ENCODE results near the gene LRRC8E.

The LRRC8E gene
- total RNA-seq: 0 reads per million in 3 donors

DNA sequence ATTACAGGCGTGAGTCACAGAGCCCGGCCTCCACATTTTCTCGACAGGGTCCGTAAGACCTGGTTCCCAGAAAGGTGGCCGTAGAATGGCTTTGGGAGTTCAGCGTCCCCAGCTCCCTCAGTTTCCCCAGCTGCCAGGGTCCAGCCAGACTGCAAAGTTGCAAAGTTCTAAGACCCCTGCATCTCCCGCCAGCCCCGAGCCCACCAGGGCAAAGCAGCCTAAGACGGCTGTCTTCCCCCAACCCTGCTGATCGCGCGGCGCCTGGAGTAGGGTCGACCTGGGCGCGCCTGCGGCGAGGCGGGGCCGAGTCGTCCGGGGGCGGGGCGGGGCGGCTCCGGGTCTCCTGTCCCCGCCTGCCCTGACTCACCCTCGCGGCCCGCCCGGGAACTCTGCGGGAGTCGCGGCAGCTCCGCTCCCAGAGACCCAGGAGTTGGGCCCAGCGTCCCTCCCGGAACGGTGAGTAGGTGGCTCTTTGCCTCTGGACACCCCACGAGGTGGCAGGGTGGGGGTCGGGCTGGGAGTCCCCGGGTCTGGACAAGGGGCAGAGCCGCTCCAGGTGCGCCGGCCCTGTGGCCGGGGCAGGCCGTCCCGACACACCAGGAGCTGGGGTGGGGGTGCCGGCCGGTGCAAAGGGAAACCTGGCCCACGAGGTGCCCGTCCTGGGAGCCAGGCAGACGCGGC lies at the start of gene LRRC8E:
TSS of gene LRRC8E (plus strand) at position 366 of the 681 bp plus-strand sequence. CDS start 7,094 bp downstream, outside the sequence.
- H3K36me3 ChIP-seq (ENCODE audit: control insufficient read depth, insufficient read depth, low read length): no peaks in the 10 kb centered on the region
- H3K9me3 ChIP-seq (ENCODE audit: control insufficient read depth, low read length): no peaks in the 10 kb centered on the region
- H3K4me1 ChIP-seq (ENCODE audit: control insufficient read depth, insufficient read depth, low read length, poor library complexity, severe bottlenecking): peaks cover 6% of the 10 kb centered on the region
- H3K27ac ChIP-seq (ENCODE audit: insufficient read depth, low read length, poor library complexity, severe bottlenecking): no peak within 1 kb of the TSS
- no peak for DNase-seq
- H3K27me3 ChIP-seq (replicated peaks; ENCODE audit: control insufficient read depth, insufficient read depth, low read length, poor library complexity, severe bottlenecking): peaks cover 8% of the 10 kb centered on the region
- H3K4me3 ChIP-seq (ENCODE audit: insufficient read depth, low read depth, low read length, poor library complexity, severe bottlenecking): no peak within 1 kb of the TSS

DNA sequence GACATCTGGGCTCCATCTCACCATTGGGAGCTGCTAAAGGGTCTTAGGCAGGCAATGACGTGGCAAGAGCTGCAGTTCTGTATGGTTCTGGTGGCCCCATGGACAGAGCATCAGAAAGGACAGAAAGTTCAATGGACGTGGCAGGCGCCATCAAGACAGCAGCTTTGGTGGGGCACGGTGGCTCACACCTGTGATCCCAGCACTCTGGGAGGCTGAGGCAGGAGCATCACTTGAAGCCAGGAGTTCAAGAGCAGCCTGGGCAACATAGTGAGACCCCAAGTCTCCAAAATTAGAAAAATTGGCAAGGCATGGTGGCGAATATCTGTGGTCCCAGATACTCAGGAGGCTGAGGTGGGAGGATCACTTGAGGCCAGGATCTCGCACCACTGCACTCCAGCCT lies 48.8 kb upstream of the LRRC8E start:
- Histone ChIP-seq H3K4me3 (ENCODE audit: insufficient read depth, low read depth, low read length, poor library complexity, severe bottlenecking) (no peak overlapping the region), H3K27ac (ENCODE audit: insufficient read depth, low read length, poor library complexity, severe bottlenecking) (no peak overlapping the region), H3K4me1 (ENCODE audit: control insufficient read depth, insufficient read depth, low read length, poor library complexity, severe bottlenecking) (no peaks in the 10 kb centered on the region), H3K27me3 (replicated peaks; ENCODE audit: control insufficient read depth, insufficient read depth, low read length, poor library complexity, severe bottlenecking) (no peaks in the 10 kb centered on the region), H3K36me3 (ENCODE audit: control insufficient read depth, insufficient read depth, low read length) (no peaks in the 10 kb centered on the region), H3K9me3 (ENCODE audit: control insufficient read depth, low read length) (no peaks in the 10 kb centered on the region)
- DNase-seq: no peak

- no peak for DNase-seq
- no peak overlapping the region for H3K4me3 ChIP-seq (ENCODE audit: insufficient read depth, low read depth, low read length, poor library complexity, severe bottlenecking)
- no peaks in the 10 kb centered on the region for H3K36me3 ChIP-seq (ENCODE audit: control insufficient read depth, insufficient read depth, low read length)
Measured at GRCh38 chr19:7840629-7841028, 47.7 kb upstream of the LRRC8E start.

GRCh38 chr19:7841751-7842660 lies 46.3 kb upstream of the LRRC8E start:
- Histone ChIP-seq H3K27ac (ENCODE audit: insufficient read depth, low read length, poor library complexity, severe bottlenecking) (no peak overlapping the region), H3K27me3 (replicated peaks; ENCODE audit: control insufficient read depth, insufficient read depth, low read length, poor library complexity, severe bottlenecking) (no peaks in the 10 kb centered on the region), H3K4me1 (ENCODE audit: control insufficient read depth, insufficient read depth, low read length, poor library complexity, severe bottlenecking) (no peaks in the 10 kb centered on the region), H3K9me3 (ENCODE audit: control insufficient read depth, low read length) (no peaks in the 10 kb centered on the region), H3K36me3 (ENCODE audit: control insufficient read depth, insufficient read depth, low read length) (no peaks in the 10 kb centered on the region), H3K4me3 (ENCODE audit: insufficient read depth, low read depth, low read length, poor library complexity, severe bottlenecking) (no peak overlapping the region)
- no peak for DNase-seq

More at GRCh38 chr19:7840629-7841028, 47.7 kb upstream of the LRRC8E start:
- Histone ChIP-seq H3K27ac (ENCODE audit: insufficient read depth, low read length, poor library complexity, severe bottlenecking) (no peak overlapping the region), H3K9me3 (ENCODE audit: control insufficient read depth, low read length) (no peaks in the 10 kb centered on the region), H3K4me1 (ENCODE audit: control insufficient read depth, insufficient read depth, low read length, poor library complexity, severe bottlenecking) (no peaks in the 10 kb centered on the region), H3K27me3 (replicated peaks; ENCODE audit: control insufficient read depth, insufficient read depth, low read length, poor library complexity, severe bottlenecking) (no peaks in the 10 kb centered on the region)

DNA sequence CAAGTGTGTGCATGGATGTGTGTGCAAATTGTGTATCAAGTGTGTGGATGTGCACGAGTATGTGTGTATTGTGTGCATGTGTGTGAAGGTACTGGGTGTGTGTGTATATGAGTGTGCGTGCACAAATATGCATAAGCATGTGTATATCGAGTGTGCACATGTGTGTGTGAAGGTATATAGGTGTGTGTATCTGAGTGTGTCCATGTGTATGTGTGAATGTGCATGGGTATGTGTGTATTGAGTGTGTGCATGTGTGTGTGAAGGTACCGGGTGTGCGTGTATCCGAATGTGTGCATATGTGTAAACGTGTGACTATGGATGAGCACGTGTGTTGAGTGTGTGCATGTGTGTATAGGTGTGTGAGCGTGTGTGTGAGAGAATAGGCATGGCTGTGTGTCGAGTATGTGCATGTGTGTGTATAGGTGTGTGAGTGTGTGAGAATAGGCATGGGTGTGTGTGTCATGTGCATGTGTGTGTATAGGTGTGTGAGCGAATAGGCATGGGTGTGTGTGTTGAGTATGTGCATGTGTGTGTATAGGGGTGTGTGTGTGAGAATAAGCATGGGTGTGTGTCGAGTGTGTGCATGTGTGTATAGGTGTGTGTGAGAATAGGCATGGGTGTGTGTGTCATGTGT lies 45.5 kb upstream of the LRRC8E start:
- H3K27ac ChIP-seq (ENCODE audit: insufficient read depth, low read length, poor library complexity, severe bottlenecking): no peak overlapping the region
- DNase-seq: no peak
- H3K4me3 ChIP-seq (ENCODE audit: insufficient read depth, low read depth, low read length, poor library complexity, severe bottlenecking): no peak overlapping the region
- H3K4me1 ChIP-seq (ENCODE audit: control insufficient read depth, insufficient read depth, low read length, poor library complexity, severe bottlenecking): no peaks in the 10 kb centered on the region
- H3K9me3 ChIP-seq (ENCODE audit: control insufficient read depth, low read length): no peaks in the 10 kb centered on the region
- H3K36me3 ChIP-seq (ENCODE audit: control insufficient read depth, insufficient read depth, low read length): no peaks in the 10 kb centered on the region
- H3K27me3 ChIP-seq (replicated peaks; ENCODE audit: control insufficient read depth, insufficient read depth, low read length, poor library complexity, severe bottlenecking): no peaks in the 10 kb centered on the region

DNA sequence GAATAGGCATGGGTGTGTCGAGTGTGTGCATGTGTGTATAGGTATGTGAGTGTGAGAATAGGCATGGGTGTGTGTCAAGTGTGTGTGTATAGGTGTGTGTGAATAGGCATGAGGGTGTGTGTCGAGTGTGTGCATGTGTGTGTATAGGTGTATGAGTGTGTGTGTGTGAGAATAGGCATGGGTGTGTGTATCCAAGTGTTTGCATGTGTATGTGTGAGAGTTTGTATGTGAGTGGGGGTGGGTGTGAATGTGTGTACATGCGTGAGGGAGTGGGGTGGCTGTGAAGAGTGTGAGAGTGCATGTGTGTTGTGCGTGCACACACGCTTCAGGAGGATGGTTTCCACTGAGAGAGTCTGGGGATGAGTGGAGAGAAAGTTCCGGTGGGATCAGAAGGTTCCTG lies 44.8 kb upstream of the LRRC8E start:
- no peaks in the 10 kb centered on the region for H3K4me1 ChIP-seq (ENCODE audit: control insufficient read depth, insufficient read depth, low read length, poor library complexity, severe bottlenecking)
- H3K36me3 ChIP-seq (ENCODE audit: control insufficient read depth, insufficient read depth, low read length): no peaks in the 10 kb centered on the region
- H3K27me3 ChIP-seq (replicated peaks; ENCODE audit: control insufficient read depth, insufficient read depth, low read length, poor library complexity, severe bottlenecking): no peaks in the 10 kb centered on the region
- H3K27ac ChIP-seq (ENCODE audit: insufficient read depth, low read length, poor library complexity, severe bottlenecking): no peak overlapping the region
- no peak for DNase-seq
- H3K9me3 ChIP-seq (ENCODE audit: control insufficient read depth, low read length): no peaks in the 10 kb centered on the region
- no peak overlapping the region for H3K4me3 ChIP-seq (ENCODE audit: insufficient read depth, low read depth, low read length, poor library complexity, severe bottlenecking)

GRCh38 chr19:7844405-7844804 lies 43.9 kb upstream of the LRRC8E start:
- Histone ChIP-seq H3K27me3 (replicated peaks; ENCODE audit: control insufficient read depth, insufficient read depth, low read length, poor library complexity, severe bottlenecking) (no peaks in the 10 kb centered on the region), H3K4me3 (ENCODE audit: insufficient read depth, low read depth, low read length, poor library complexity, severe bottlenecking) (no peak overlapping the region), H3K4me1 (ENCODE audit: control insufficient read depth, insufficient read depth, low read length, poor library complexity, severe bottlenecking) (no peaks in the 10 kb centered on the region), H3K9me3 (ENCODE audit: control insufficient read depth, low read length) (no peaks in the 10 kb centered on the region), H3K27ac (ENCODE audit: insufficient read depth, low read length, poor library complexity, severe bottlenecking) (no peak overlapping the region), H3K36me3 (ENCODE audit: control insufficient read depth, insufficient read depth, low read length) (no peaks in the 10 kb centered on the region)
- DNase-seq: no peak

- DNase-seq: no peak
- Histone ChIP-seq H3K27ac (ENCODE audit: insufficient read depth, low read length, poor library complexity, severe bottlenecking) (no peak overlapping the region), H3K4me3 (ENCODE audit: insufficient read depth, low read depth, low read length, poor library complexity, severe bottlenecking) (no peak overlapping the region)
Measured at GRCh38 chr19:7844951-7845350, 43.4 kb upstream of the LRRC8E start.

GRCh38 chr19:7845390-7846154 lies 42.7 kb upstream of the LRRC8E start:
- Histone ChIP-seq H3K27me3 (replicated peaks; ENCODE audit: control insufficient read depth, insufficient read depth, low read length, poor library complexity, severe bottlenecking) (no peaks in the 10 kb centered on the region), H3K9me3 (ENCODE audit: control insufficient read depth, low read length) (no peaks in the 10 kb centered on the region), H3K36me3 (ENCODE audit: control insufficient read depth, insufficient read depth, low read length) (no peaks in the 10 kb centered on the region), H3K4me3 (ENCODE audit: insufficient read depth, low read depth, low read length, poor library complexity, severe bottlenecking) (no peak overlapping the region), H3K4me1 (ENCODE audit: control insufficient read depth, insufficient read depth, low read length, poor library complexity, severe bottlenecking) (no peaks in the 10 kb centered on the region), H3K27ac (ENCODE audit: insufficient read depth, low read length, poor library complexity, severe bottlenecking) (no peak overlapping the region)
- no peak for DNase-seq

More at GRCh38 chr19:7844951-7845350, 43.4 kb upstream of the LRRC8E start:
- H3K4me1 ChIP-seq (ENCODE audit: control insufficient read depth, insufficient read depth, low read length, poor library complexity, severe bottlenecking): no peaks in the 10 kb centered on the region
- H3K36me3 ChIP-seq (ENCODE audit: control insufficient read depth, insufficient read depth, low read length): no peaks in the 10 kb centered on the region
- H3K9me3 ChIP-seq (ENCODE audit: control insufficient read depth, low read length): no peaks in the 10 kb centered on the region
- H3K27me3 ChIP-seq (replicated peaks; ENCODE audit: control insufficient read depth, insufficient read depth, low read length, poor library complexity, severe bottlenecking): no peaks in the 10 kb centered on the region
